ENCODE measurements around the gene SHC3. TPM values are rescaled to one million over a fixed set of nuclear protein-coding genes. Genes with fewer than 3 reads are reported as not detected.

SHC3 gene
- total RNA-seq, 2 experiments from 2014 or later: not detected

- Mint-ChIP-seq H3K27me3 (peaks cover 32% of the 10 kb centered on the region), H3K9me3 (no peaks in the 10 kb centered on the region), H3K27ac (no peak overlapping the region), H3K4me3 (no peak overlapping the region), H3K4me1 (no peaks in the 10 kb centered on the region), H3K36me3 (ENCODE audit: low read depth) (no peaks in the 10 kb centered on the region)
- POLR2A ChIA-PET: no interaction called here
- no peak for DNase-seq
- CTCF ChIA-PET: no interaction called here
These were observed 17.4 kb downstream of the SHC3 start for GRCh38 chr9:89161221-89161620.

- ChIA-PET CTCF (no interaction called here), POLR2A (no interaction called here)
- no peak overlapping the region for H3K27ac Mint-ChIP-seq
These were observed 17.8 kb downstream of the SHC3 start for GRCh38 chr9:89160806-89161205.

GRCh38 chr9:89154651-89155336 is 23.8 kb downstream of the SHC3 start:
- CTCF ChIA-PET: interaction anchor here (0.6 kb wide), 1 partner anchor 430 kb away, joined by 3 read pairs; no protein-coding TSS in a partner anchor
- Mint-ChIP-seq H3K27ac (no peak overlapping the region), H3K36me3 (ENCODE audit: low read depth) (no peaks in the 10 kb centered on the region), H3K4me1 (peaks cover 17% of the 10 kb centered on the region), H3K4me3 (no peak overlapping the region), H3K27me3 (peaks cover 37% of the 10 kb centered on the region), H3K9me3 (no peaks in the 10 kb centered on the region)
- POLR2A ChIA-PET: no interaction called here
- DNase-seq: no peak

More at GRCh38 chr9:89160806-89161205, 17.8 kb downstream of the SHC3 start:
- no peak for DNase-seq
- no peaks in the 10 kb centered on the region for H3K36me3 Mint-ChIP-seq (ENCODE audit: low read depth)
- H3K9me3 Mint-ChIP-seq: no peaks in the 10 kb centered on the region
- no peak overlapping the region for H3K4me3 Mint-ChIP-seq
- H3K27me3 Mint-ChIP-seq: peaks cover 29% of the 10 kb centered on the region
- H3K4me1 Mint-ChIP-seq: no peaks in the 10 kb centered on the region

- no peaks in the 10 kb centered on the region for H3K36me3 Mint-ChIP-seq (ENCODE audit: low read depth)
- no peak for DNase-seq
- H3K9me3 Mint-ChIP-seq: no peaks in the 10 kb centered on the region
- no peak overlapping the region for H3K27ac Mint-ChIP-seq
- H3K4me3 Mint-ChIP-seq: no peak overlapping the region
- ChIA-PET POLR2A (no interaction called here), CTCF (no interaction called here)
- peaks cover 17% of the 10 kb centered on the region for H3K4me1 Mint-ChIP-seq
- H3K27me3 Mint-ChIP-seq: peaks cover 34% of the 10 kb centered on the region
These were observed 24.4 kb downstream of the SHC3 start for GRCh38 chr9:89154218-89154617.

- no peak overlapping the region for H3K27ac Mint-ChIP-seq
These were observed 25.2 kb downstream of the SHC3 start for GRCh38 chr9:89153232-89154017.

GRCh38 chr9:89149726-89150125 is 28.9 kb downstream of the SHC3 start:
- H3K27ac Mint-ChIP-seq: no peak overlapping the region
- peaks cover 27% of the 10 kb centered on the region for H3K27me3 Mint-ChIP-seq
- POLR2A ChIA-PET: no interaction called here
- CTCF ChIA-PET: no interaction called here
- no peak for DNase-seq
- H3K9me3 Mint-ChIP-seq: no peaks in the 10 kb centered on the region
- H3K4me3 Mint-ChIP-seq: no peak overlapping the region
- peaks cover 13% of the 10 kb centered on the region for H3K4me1 Mint-ChIP-seq
- no peaks in the 10 kb centered on the region for H3K36me3 Mint-ChIP-seq (ENCODE audit: low read depth)

More at GRCh38 chr9:89153232-89154017, 25.2 kb downstream of the SHC3 start:
- peaks cover 33% of the 10 kb centered on the region for H3K27me3 Mint-ChIP-seq
- H3K9me3 Mint-ChIP-seq: no peaks in the 10 kb centered on the region
- CTCF ChIA-PET: no interaction called here
- H3K36me3 Mint-ChIP-seq (ENCODE audit: low read depth): no peaks in the 10 kb centered on the region
- DNase-seq: no peak
- POLR2A ChIA-PET: no interaction called here
- H3K4me1 Mint-ChIP-seq: peaks cover 17% of the 10 kb centered on the region
- H3K4me3 Mint-ChIP-seq: no peak overlapping the region

GRCh38 chr9:89145097-89145496 is 33.5 kb downstream of the SHC3 start:
- ChIA-PET CTCF (no interaction called here), POLR2A (no interaction called here)
- Mint-ChIP-seq H3K9me3 (no peaks in the 10 kb centered on the region), H3K4me3 (no peak overlapping the region), H3K27ac (no peak overlapping the region), H3K4me1 (no peaks in the 10 kb centered on the region), H3K27me3 (peaks cover 9% of the 10 kb centered on the region), H3K36me3 (ENCODE audit: low read depth) (no peaks in the 10 kb centered on the region)
- no peak for DNase-seq

- Mint-ChIP-seq H3K4me1 (no peaks in the 10 kb centered on the region), H3K27ac (no peak overlapping the region), H3K9me3 (no peaks in the 10 kb centered on the region), H3K36me3 (ENCODE audit: low read depth) (no peaks in the 10 kb centered on the region), H3K27me3 (peaks cover 9% of the 10 kb centered on the region), H3K4me3 (no peak overlapping the region)
- DNase-seq: no peak
- CTCF ChIA-PET: no interaction called here
- POLR2A ChIA-PET: no interaction called here
These were observed 34.4 kb downstream of the SHC3 start for GRCh38 chr9:89144238-89144637.

GRCh38 chr9:89143266-89143665 is 35.4 kb downstream of the SHC3 start:
- no peak for DNase-seq
- H3K27me3 Mint-ChIP-seq: peaks cover 7% of the 10 kb centered on the region
- CTCF ChIA-PET: no interaction called here
- POLR2A ChIA-PET: no interaction called here
- H3K27ac Mint-ChIP-seq: no peak overlapping the region
- H3K4me1 Mint-ChIP-seq: no peaks in the 10 kb centered on the region
- no peak overlapping the region for H3K4me3 Mint-ChIP-seq
- no peaks in the 10 kb centered on the region for H3K36me3 Mint-ChIP-seq (ENCODE audit: low read depth)
- no peaks in the 10 kb centered on the region for H3K9me3 Mint-ChIP-seq

- H3K4me3 Mint-ChIP-seq: no peak overlapping the region
- CTCF ChIA-PET: no interaction called here
- H3K27ac Mint-ChIP-seq: no peak overlapping the region
- no peaks in the 10 kb centered on the region for H3K4me1 Mint-ChIP-seq
- peaks cover 7% of the 10 kb centered on the region for H3K27me3 Mint-ChIP-seq
- no peaks in the 10 kb centered on the region for H3K9me3 Mint-ChIP-seq
- DNase-seq: no peak
- no peaks in the 10 kb centered on the region for H3K36me3 Mint-ChIP-seq (ENCODE audit: low read depth)
- POLR2A ChIA-PET: no interaction called here
These were observed 39.2 kb downstream of the SHC3 start for GRCh38 chr9:89139455-89139854.

- ChIA-PET POLR2A (no interaction called here), CTCF (no interaction called here)
- DNase-seq: no peak
- Mint-ChIP-seq H3K9me3 (no peaks in the 10 kb centered on the region), H3K27me3 (peaks cover 7% of the 10 kb centered on the region), H3K4me3 (no peak overlapping the region), H3K4me1 (no peaks in the 10 kb centered on the region), H3K36me3 (ENCODE audit: low read depth) (no peaks in the 10 kb centered on the region), H3K27ac (no peak overlapping the region)
These were observed 39.9 kb downstream of the SHC3 start for GRCh38 chr9:89138463-89139390.

- CTCF ChIA-PET: no interaction called here
These were observed 40.8 kb downstream of the SHC3 start for GRCh38 chr9:89137542-89138462.

More at GRCh38 chr9:89137542-89138462, 40.8 kb downstream of the SHC3 start:
- POLR2A ChIA-PET: interaction anchor here (0.6 kb wide), 1 partner anchor 828 kb away, joined by 3 read pairs; no protein-coding TSS in a partner anchor
- Mint-ChIP-seq H3K4me1 (no peaks in the 10 kb centered on the region), H3K9me3 (no peaks in the 10 kb centered on the region), H3K27ac (no peak overlapping the region), H3K27me3 (peaks cover 7% of the 10 kb centered on the region), H3K36me3 (ENCODE audit: low read depth) (no peaks in the 10 kb centered on the region), H3K4me3 (no peak overlapping the region)
- no peak for DNase-seq
